Left cardiac atrium (tissue), 4 donors: ENCODE data around the gene TUFT1. TPM values are rescaled to one million over a fixed set of nuclear protein-coding genes. Genes with fewer than 3 reads are reported as not detected.

ENCODE experiments used
- ATAC-seq, 2 donors: fragments of 200-7000 bp; cut with Tn5 transposase; one replicate each; pipeline ENCODE4 v1.9.1; 2020; ENCODE audit warnings: mild to moderate bottlenecking in 2 of 2, moderate library complexity in 2 of 2
- DNase-seq: peaks from one replicate; pipeline ENCODE4 v3.0.0-alpha.2; 2020
- intact Hi-C, 2 donors: fragments of 100-400 bp; cut with DNase I; formaldehyde crosslinking; loops; one replicate each; pipeline versions ENCODE4 v1.14.1 to v1.15.1; 2022 to 2023
- microRNA-seq, 2 donors: library from miRNA; unstranded; fragments of <30 nt; microRNA quantifications; one replicate each; pipeline ENCODE4 v1.2.0, GENCODE V29; 2020
- total RNA-seq, 2 donors: library from RNA; stranded (reverse); fragmentation: NEBNext Ultra II Directional; extraction: Animal tissue kit (Norgen Biotek cat#: 25700); gene quantifications; one replicate each; pipeline ENCODE4 v1.2.1, GENCODE V29; 2021
- donor health status: DM: no; HTN: yes; CAD: no.
- donor health status: DM: no; HTN: yes; CAD: no; lungs with severe emphysema.
- donor health status: DM: yes; HTN: yes; CAD: no.
- donor health status: Dilated cardiomyopathy.

TUFT1 gene
- total RNA-seq, 2 donors from 2014 or later = 3.9 TPM

DNA sequence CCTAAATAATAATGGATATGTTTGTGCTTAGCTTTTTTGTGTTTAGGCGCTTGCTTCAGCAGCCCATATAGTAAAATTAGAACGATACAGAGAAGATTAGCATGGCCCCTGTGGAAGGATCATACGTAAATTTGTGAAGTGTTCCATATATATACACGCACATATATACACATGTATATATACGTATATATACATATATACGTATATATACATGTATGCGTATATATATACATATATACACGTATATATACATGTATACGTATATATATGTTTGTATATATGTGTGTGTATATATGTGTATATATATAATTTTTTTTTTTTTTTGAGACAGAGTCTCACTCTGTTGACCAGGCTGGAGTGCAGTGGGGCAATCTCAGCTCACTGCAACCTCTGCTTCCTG is 89.2 kb downstream of the TUFT1 start:
- intact Hi-C loops = no loop called here
- no peak for ATAC-seq
- no peak for DNase-seq

Small RNA genes within 50 kb of the gene (microRNA-seq; reads per million reads assigned to microRNA genes)
- 0 reads per million in 2 donors for gene MIR554

Other genes starting within 250 kb of the TUFT1 start
- 10 to 100 TPM; 46.3 to 49.4 TPM for gene PI4KB, start 212.9 kb upstream of the TUFT1 start, total RNA-seq
- 10 to 100 TPM; 23.1 to 23.8 TPM for gene RFX5, start 193.1 kb upstream of the TUFT1 start, total RNA-seq
- 10 to 100 TPM; 30.6 to 82.2 TPM for gene SELENBP1, start 167.6 kb upstream of the TUFT1 start, total RNA-seq
- gene PSMB4, start 140.7 kb upstream of the TUFT1 start, total RNA-seq = 100 to 1,000 TPM; 163 to 197 TPM
- gene POGZ, start 80.8 kb upstream of the TUFT1 start, total RNA-seq = 10 to 100 TPM; 46.6 to 47.1 TPM
- 1 to 10 TPM; 2.0 to 2.7 TPM for gene CGN, start 28.9 kb upstream of the TUFT1 start, total RNA-seq
- gene SNX27, start 71.7 kb downstream of the TUFT1 start, total RNA-seq = 10 to 100 TPM; 29.8 to 32.3 TPM
- gene CELF3, start 176.5 kb downstream of the TUFT1 start, total RNA-seq = not detected
- 1 to 10 TPM; 3.3 TPM for gene RIIAD1, start 181.2 kb downstream of the TUFT1 start, total RNA-seq
- 10 to 100 TPM; 39.1 TPM for gene MRPL9, start 223.2 kb downstream of the TUFT1 start, total RNA-seq